TTC549 (cell line): ENCODE data around the gene RALGAPB.
"Not testable (repeated sequence)": the region's sequence is repeated elsewhere in the genome, so short reads cannot be mapped to it uniquely, and the experiment has no call there.

Experiments
- FAIRE-seq: peaks from 2 replicates; lab custom pipeline; 2012; peaks lifted over from hg19 to GRCh38; lab: Jason Lieb, UNC

RALGAPB gene

GRCh38 chr20:38497246-38497935 lies 24.7 kb downstream of the RALGAPB start:
- no peak for FAIRE-seq

- no peak for FAIRE-seq
These were observed 26.3 kb downstream of the RALGAPB start for GRCh38 chr20:38498909-38499308.

GRCh38 chr20:38499366-38499765 lies 26.7 kb downstream of the RALGAPB start:
- FAIRE-seq = no peak

- no peak for FAIRE-seq
These were observed 29.3 kb downstream of the RALGAPB start for GRCh38 chr20:38501858-38502436.

DNA sequence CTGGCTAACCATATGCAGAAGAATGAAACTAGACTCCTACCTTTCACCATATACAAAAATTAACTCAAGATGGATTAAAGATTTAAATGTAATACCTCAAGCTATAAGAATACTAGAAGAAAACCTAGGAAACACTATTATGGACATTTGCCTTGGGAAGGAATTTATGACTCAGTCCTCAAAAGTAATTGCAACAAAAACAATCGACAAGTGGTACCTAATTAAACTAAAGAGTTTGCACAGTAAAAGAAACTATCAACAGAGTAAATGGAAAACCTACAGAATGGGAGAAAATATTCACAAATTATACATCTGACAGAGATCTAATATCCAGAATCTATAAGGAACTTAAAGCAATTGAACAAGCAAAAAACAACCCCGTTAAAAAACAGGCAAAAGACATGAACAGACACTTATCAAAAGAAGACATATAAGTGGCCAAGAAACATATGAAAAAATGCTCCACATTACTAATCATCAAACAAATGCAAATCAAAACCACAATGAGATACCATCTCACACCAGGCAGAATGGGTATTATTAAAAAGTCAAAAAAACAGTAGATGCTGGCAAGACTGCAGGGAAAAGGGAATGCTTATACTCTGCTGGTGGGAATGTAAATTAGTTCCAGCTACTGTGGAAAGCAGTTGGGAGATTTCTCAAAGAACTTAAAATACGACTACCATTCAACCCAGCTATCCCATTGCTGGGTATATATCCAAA lies 31.9 kb downstream of the RALGAPB start:
- no peak for FAIRE-seq

GRCh38 chr20:38505091-38505455 lies 32.4 kb downstream of the RALGAPB start:
- no peak for FAIRE-seq

DNA sequence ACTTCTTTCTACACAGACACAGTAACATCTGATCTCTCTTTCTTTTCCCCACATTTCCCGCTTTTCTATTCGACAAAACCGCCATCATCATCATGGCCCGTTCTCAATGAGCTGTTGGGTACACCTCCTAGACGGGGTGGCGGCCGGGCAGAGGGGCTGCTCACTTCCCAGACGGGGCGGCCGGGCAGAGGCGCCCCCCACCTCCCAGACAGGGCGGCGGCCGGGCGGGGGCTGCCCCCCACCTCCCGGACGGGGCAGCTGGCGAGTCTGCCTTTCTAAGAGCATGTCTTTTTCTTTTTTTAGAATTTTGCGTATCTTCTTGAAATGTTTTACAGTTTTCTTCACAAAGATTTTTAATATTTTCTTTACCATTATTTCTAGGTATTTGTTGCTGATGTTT lies 39.1 kb downstream of the RALGAPB start:
- FAIRE-seq = not testable (repeated sequence)

- no peak for FAIRE-seq
These were observed 41.5 kb downstream of the RALGAPB start for GRCh38 chr20:38514185-38514584.

DNA sequence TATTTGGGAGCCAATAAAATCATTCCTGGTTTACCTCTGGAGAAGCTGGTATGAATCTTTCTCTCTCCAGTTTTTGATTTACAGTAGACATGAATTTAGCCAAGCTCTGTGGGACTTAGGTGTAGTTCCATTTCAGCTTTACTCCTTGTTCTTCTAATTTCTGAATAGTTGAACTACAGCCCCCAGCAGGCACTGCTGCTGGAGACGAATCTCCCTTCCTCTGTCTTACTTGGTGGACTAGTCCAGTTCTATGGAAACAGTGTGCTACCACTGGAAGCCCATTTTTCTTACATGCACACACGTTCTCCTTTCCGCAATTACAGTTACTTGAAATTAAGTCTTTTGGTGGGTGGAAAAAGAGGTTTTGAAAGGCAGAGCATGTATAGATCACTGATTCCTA lies 42.3 kb downstream of the RALGAPB start:
- FAIRE-seq = no peak

DNA sequence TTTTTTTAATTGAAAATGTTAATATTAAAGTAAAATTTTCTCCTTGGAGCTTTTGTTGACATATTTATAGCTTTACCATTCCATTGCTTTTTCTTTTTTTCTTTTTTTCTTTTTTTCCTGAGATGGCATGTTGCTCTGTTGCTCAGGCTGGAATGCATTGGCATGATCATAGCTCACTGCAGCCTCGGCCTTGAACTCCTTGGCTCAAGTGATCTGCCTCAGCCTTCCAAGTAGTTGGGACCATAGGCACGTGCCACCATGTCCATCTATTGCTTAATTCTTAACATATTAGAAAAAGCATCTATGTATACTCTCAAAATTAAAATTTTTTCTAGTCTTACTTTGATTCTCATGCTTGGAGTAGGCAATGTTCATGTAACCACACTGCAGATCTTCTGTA lies 43.0 kb downstream of the RALGAPB start:
- FAIRE-seq = no peak

GRCh38 chr20:38519426-38519825 lies 46.8 kb downstream of the RALGAPB start:
- FAIRE-seq = no peak

- no peak for FAIRE-seq
These were observed 47.6 kb downstream of the RALGAPB start for GRCh38 chr20:38520261-38520660.

DNA sequence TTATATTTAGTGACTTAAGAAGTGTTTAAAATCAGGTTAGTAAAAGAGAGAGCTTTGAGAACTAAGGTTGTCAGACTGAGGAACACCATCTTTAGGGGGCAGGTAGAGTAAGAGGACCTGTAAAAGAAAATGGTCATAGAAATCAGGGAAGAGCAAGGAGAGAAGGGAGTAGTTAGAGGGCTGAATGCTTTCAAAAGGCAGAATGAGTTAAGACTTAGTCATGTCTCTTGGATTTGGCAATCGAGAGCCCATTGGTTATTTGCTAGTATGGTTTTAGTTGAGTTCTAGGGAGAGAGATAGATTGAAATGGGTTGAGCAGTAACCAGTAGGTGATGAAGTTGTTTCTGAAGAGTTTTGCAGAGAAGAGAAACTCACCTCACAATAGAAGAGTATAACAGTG lies 51.1 kb downstream of the RALGAPB start:
- FAIRE-seq = no peak

DNA sequence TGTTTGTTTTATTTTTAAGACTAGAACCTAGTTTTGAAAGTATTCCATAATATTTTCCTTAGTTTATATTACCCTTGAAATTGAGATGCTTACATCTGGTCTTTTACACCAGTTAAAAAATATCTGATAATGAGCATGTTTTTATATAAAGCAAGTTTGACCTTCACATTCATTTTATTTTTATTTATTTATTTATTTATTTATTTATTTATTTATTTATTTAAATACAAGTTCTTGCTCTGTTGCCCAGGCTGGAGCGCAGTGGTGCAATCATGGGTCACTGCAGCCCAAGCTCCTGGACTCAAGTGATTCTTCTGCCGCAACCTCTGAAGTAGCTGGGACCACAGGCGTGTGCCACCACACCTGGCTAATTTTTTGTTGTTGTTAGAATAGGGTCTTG lies 55.5 kb downstream of the RALGAPB start:
- no peak for FAIRE-seq

DNA sequence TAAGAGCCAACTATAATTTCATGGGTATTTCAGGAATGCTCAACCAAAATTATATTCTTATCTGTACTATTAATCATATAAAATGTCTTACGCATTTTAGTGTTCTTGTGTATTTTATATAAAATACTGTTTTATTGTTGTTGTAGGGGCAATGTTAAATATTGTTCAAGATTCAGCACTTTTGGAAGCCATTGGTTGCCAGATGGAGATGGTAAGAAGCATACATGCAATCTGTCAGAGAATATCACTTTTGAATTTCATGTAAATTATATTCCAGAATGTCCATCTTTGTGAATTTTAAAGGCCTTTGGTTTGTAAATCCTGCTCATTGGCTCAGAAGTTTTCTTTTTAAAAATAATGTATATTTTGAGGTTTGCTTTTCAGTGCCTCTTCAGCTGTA lies 58.4 kb downstream of the RALGAPB start:
- FAIRE-seq = no peak

DNA sequence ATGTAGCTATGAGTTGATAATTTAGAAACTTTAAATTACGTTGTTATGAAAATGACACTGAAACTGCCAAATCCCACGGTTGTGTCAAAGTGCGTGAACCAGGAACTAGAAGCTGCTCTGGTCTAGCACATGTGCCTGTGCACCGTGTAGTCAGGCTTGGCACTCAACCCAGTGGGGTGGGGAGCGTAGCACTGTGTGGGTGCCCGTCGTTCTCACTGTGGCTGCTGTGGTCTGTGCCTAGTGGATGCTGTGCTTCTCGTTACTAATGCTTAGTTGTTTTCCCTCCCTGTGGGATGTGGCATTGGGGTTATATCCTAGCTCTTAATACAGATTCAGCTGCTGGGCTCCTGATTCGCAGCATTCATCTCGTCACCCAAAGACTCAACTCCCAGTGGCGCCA lies 62.1 kb downstream of the RALGAPB start:
- FAIRE-seq = no peak

DNA sequence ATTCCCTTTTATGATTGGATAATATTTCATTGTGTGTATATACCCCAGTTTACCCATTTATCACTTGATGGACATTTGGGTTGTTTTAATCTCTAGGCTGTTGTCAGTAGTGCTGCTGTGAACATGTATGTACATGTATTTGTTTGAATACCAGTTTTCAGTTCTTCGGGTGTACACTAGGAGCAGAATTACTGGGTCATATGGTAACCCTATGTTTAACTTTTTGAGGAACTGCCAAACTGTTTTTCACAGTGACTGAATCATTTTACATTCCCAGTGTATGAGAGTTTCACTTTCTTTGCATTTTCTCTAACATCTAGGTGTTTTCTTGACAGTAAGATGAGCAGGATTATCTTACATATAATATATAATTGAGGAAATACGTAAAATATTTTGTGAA lies 63.7 kb downstream of the RALGAPB start:
- FAIRE-seq = no peak

GRCh38 chr20:38537176-38537575 lies 64.5 kb downstream of the RALGAPB start:
- FAIRE-seq = no peak

- no peak for FAIRE-seq
These were observed 66.1 kb downstream of the RALGAPB start for GRCh38 chr20:38538789-38539188.

DNA sequence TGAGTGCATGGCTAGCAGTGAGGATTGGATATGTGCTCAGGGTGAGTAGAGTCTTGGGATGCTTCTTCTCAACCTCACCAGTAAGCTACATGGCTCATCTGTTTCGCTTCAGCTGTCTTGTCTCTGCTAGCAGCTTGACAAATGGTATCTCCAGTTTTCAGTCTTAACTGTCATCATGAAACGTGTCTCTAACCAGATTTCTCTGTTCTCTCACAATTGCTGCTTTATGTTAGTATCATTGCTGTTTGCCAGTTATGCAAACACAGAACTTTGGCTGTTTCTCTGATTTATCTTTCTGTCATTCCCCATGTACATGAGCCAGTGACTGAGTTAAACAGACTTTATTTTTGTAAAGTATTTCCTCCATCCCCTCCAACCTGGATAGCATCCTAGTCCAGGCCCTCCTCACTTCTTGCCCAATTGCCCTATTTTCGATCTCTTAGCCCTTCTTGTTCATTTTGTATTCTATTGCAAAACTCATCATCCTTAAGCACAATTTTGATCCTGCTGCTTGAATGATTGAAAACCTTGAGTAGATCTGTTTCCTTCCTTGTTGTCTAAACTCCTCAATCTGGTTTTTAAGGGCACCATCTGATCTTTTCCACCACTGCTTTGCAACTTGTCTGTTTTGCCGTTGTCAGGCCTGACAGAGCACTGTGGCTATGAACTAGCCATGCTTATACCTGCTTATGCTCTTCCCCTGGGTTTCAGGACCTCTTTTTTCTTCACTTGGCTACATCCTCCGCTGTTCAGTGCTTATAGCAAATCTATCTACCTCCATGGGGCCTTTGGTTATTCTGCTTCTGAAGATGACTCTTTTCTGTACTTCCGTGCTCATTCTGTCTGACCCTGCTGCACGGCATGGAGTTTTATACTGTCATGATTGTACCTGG lies 70.6 kb downstream of the RALGAPB start:
- FAIRE-seq = no peak

DNA sequence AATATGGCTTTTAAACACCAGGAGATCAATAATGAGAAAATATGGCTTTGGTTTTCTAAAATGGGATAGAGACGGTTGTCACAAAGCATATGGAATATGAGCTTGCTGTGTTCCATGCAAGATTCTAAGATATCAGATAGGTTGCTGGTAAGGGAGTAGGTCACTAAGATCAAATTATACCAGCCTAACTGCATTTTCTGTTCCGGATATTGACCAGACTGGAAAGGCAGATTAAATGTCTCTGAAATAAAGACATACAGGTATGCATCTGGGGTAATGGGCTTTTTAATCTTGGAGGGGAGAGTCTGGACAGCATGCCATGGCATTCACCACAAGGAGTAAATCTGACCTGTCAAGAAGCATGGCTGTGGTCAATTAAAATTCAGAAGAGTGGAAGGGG lies 73.1 kb downstream of the RALGAPB start:
- no peak for FAIRE-seq

DNA sequence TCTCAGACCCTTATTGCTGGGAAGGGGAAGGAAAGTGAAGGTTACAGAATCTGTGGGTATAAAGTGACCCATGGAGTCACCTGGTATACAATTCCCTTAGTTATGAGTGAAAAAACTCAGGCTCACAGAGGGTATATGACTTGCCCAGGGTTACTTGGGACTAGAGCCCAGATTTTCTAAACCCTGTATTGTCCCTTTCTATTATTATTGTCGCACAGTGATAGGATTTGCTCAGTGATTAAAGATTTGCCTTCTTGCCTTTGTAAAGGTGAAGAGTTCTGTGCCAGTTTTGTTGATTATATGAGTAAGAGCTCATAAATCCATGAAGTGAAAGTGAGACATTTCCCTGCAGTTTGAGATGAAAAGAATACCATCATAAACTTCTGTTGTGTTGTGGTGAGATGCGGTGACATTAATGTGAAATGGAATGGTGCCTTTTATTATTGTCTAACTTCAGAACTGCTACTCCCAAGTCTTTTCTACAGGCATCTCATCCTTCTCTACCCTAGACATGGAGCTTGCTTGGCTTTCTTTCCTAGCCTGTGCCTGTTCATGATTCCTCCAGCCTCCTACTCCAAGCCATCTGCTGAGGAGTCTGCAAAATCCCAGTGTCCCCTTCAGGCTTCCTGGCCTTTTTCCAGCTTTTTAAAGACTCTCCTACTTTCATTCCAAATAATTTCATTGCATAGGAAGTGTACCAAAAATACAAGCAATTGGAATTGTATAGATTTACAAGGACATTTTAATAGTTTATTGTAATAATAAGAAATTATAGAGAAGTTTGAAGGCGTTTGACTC lies 74.8 kb downstream of the RALGAPB start:
- no peak for FAIRE-seq
